GM19035 (cell line): ENCODE measurements around the gene TPX2.

Source experiments
- ATAC-seq: cut with Tn5 transposase; IDR thresholded peaks from one replicate; pipeline ENCODE4 v1.9.1; 2021; ENCODE audit not compliant: unreplicated experiment

The TPX2 gene

DNA sequence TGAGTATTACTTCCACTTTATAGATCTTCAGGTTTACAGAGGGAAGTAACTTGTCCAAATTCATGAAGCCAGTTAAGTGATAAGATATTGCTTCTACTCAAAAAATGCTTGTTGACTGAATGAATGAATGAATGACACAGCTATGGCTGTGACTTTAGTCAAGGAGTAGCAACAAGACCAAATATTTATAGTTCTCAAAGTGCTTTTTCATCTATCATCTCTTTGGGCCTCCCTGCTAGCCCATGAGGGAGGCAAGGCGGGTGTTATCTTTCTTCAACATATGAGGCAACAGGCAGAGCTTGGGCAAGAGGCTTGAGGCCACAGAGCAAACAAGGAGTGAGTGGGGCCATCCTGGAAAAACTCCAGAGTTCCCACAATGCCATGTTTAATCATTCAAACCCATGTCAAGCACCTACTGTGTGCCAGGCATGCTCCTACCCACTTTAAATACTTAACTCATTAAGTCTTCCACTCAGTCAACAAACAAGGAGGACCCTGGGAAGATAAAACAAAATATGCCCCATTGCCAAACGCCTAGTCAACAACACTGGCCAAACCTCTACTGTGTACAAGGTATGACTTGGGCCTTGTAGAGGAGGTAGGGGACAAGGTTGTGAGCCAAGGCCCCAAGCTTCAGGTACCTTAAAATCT lies 32.4 kb upstream of the TPX2 start:
- ATAC-seq = no peak

GRCh38 chr20:31707258-31707615 lies 31.9 kb upstream of the TPX2 start:
- ATAC-seq = no peak

- ATAC-seq = no peak
Measured at GRCh38 chr20:31707994-31708735, 30.9 kb upstream of the TPX2 start.

GRCh38 chr20:31708736-31709534 lies 30.2 kb upstream of the TPX2 start:
- no peak for ATAC-seq

- ATAC-seq = no peak
Measured at GRCh38 chr20:31709939-31710338, 29.2 kb upstream of the TPX2 start.

GRCh38 chr20:31710423-31711108 lies 28.5 kb upstream of the TPX2 start:
- ATAC-seq = no peak

DNA sequence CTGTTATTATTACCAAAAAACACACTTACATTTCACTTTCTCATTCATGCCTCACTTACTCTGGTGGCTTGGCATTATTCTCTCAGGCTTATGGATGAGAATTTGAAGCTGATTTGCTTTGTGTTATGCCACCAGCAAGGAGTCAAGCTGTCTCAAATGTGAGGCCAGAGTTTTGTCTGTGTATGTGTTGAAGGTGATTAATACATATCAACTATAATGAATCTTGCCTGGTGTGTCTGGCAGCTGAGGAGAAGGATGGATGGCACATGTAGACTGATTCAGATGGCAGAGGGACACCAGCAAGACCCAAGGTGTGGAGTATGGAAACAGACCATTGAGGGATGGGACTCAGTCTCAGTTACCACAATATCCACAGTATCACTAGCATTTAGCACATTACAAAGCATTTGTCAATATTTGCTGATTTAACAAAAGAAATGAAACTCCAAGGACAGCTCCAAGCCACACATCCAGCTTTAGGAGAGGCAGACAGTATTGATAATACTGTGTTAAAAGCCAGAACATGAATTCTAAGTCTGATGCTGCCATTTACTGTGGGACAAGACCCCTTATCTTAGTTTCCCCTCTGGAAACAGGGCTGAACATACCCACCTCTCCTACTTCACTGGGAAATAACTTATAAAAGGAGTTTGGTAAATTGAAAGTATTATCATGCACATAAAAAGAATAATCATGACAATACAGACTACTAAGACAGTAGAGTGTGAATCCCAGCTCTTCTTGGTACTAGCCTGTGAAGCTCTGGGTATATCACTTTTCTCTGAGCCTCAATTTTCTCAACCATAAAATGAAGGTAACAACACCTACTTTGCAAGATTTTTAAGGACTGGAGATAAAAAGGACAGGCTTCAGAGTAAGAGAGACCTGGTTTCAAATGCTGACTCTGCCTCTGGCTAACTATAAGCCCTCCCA lies 27.6 kb upstream of the TPX2 start:
- ATAC-seq = no peak

DNA sequence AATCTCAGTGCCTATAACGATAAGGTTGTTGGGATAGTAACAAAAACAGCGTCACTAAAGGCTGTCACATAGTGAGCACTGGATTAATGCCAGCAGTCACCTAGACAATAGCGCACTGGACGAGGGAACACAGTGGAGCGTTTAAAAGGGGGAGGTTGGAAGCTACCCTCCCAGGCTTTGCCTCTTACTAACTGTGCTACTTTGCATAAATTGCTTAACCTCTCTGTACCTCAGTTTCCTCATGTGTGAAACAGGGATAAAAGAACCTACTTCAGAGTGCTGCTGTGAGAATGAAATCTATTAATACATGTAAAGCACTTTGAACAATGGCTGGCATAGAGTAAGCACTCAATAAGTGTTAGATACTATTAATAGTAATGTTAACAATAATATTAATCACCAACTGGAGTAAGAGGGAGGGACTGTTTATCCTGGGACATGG lies 27.0 kb upstream of the TPX2 start:
- ATAC-seq = no peak

DNA sequence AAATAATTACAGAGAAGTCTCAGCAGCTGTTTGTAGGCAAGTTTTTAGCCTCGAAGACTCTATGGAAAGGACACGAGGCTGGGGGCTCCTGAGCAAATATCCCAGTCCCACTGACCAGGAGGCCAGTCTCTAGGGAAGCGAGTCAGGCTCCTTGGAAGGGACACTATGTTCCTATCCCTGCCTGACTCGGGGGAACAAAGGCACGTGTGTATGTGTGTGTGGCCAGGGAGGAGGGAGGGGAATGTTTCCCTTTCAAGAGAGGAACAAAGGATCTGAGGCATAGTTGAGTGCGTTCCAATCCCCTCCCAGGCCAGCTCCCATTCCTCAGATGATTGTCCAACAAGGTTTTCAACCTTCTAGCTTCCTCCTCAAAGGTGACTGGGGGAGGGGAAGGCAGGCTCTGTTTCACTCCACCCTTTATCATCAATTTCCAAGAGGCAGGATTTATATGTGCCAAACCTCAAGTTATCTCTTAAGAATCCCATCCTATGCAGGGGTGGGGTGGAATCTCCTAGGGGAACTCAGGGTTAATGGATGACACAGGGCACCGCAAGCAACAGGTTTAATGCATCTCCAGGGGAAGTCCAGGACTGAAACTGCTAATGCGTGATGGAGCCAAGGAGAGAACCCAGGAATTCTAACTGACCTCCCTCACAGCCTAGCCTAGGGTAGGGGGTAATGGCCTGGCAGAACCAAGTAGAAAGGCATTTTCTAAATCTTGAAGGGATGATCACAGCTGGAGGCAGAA lies 26.4 kb upstream of the TPX2 start:
- ATAC-seq = no peak

GRCh38 chr20:31713312-31714273 lies 25.5 kb upstream of the TPX2 start:
- no peak for ATAC-seq

DNA sequence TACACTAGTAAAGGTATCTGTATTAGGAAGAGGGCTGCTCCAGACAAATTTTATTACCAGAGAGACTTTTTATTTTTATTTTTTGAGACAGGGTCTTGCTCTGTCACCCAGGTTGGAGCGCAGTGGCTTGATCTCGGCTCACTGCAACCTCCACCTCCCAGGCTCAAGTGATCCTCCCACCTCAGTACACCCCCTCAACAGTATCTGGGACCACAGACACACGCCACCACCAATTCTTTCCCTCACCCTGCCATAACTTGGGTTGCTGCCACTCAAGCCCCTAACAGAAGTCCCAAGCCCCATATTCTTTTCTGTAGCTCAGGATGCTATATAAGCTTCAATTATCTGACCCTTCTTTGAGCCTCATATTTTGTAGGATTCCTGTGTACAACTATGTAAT lies 23.3 kb upstream of the TPX2 start:
- no peak for ATAC-seq

- ATAC-seq = no peak
Measured at GRCh38 chr20:31716351-31716750, 22.7 kb upstream of the TPX2 start.

GRCh38 chr20:31716818-31717477 lies 22.1 kb upstream of the TPX2 start:
- ATAC-seq = no peak

DNA sequence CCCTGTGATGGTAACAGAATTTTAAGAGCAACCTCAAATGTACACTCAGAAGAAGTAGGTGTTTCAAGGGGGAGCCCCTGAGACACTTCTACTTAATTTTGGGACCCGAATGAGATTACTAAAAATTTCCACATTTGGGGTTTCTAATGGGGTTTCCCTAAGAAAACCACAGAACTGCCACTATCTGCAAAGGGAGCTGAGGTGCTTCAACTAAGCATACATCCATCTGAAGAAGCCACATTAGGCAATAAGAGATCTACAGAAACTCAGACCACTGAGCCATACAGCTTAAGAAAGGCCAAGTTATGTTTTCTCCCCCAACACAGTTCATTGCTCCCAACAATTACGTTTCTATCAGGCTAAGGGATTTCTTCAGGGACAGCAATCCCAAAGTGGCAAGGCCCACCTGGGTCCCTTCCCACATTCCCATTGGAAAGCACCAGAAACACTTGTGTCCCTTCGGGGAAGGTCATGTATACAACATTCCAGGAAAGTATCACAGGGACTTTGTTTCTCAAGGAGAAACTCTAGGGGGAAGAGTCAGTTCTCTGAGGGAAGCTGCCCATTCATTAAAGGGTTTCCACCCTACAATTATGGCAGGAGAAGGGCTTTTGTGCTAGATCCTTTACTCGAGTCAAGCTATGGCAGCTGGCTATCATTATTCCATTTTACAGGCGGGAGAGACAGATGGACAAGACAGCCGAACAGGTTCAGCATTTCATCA lies 21.4 kb upstream of the TPX2 start:
- ATAC-seq = peak; percentile 58

DNA sequence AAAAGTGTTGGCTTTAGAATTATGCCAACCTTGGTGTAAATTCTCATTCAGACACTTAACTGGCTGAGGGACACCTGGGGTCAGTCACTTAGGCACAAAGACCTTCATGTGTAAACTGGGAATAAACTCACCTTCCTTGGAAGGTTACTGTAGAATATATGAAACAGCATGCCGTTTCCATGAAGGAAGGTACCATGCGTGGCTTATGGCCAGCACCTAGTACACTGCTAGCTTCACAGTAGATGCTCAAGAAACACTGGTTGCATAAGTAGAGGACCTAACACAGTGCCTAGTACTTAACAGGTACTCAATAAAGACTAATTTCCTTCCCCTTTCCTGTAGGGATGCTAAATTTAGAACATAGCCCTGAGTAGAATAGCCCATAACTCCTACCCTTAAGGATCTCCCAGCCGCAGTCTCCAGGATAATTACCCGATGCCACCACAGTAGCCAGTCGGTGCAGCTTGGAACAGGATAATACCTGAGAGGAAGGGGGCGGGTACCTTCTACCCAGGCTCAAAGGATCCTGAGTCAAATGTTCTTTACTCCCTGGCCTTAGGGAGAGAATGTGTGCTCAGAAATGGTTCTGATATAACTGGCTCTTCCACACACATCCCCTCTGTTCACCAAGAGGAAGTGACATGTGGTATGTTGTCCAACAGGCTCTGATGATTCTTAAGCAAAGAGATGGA lies 20.0 kb upstream of the TPX2 start:
- no peak for ATAC-seq

DNA sequence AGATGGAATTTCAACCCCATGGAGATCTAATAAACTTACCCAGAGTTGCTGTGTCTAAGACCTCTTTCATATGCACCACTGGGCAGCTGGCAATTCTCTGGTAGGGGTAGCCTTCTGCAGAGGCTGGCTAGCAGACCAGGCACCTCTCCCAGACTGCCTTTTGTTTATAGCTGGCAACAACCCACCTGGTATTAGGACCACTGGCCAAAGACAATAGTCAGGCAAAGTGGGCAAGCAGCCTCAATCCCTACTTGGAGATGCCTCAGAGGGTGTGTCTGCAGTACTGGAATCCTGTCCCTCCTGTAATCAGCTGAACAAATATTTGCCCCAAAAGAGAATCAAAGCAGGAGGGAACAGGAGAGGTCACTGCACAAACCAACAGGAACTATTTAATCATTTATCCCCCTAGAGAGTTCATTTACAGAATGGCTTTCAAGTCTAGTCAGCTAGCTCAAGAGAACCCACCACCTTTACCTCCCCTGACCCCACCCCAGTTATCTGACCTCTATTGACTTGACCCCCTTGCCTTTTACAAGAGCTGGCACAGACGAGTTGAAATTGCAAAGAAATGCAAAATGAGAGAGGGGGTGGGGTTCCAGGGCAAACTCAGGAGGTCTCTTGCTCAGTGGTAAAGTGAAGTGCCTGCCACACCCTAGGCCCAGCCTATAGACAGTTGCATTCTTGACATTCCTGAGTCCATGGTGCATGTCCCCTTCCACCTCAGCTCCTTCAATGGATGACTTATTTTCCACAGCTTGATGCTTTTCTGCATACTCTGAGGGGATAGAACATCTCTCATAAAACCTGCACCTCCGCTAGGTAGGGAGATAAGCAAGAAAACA lies 19.2 kb upstream of the TPX2 start:
- ATAC-seq = no peak
